ENCODE measurements around the gene DCUN1D1. TPM values are rescaled to one million over a fixed set of nuclear protein-coding genes. Genes with fewer than 3 reads are reported as not detected.

DCUN1D1 gene
- total and polyA plus RNA-seq, 10 donors, result 5.4 to 59.3 (median 29.5) TPM

DNA sequence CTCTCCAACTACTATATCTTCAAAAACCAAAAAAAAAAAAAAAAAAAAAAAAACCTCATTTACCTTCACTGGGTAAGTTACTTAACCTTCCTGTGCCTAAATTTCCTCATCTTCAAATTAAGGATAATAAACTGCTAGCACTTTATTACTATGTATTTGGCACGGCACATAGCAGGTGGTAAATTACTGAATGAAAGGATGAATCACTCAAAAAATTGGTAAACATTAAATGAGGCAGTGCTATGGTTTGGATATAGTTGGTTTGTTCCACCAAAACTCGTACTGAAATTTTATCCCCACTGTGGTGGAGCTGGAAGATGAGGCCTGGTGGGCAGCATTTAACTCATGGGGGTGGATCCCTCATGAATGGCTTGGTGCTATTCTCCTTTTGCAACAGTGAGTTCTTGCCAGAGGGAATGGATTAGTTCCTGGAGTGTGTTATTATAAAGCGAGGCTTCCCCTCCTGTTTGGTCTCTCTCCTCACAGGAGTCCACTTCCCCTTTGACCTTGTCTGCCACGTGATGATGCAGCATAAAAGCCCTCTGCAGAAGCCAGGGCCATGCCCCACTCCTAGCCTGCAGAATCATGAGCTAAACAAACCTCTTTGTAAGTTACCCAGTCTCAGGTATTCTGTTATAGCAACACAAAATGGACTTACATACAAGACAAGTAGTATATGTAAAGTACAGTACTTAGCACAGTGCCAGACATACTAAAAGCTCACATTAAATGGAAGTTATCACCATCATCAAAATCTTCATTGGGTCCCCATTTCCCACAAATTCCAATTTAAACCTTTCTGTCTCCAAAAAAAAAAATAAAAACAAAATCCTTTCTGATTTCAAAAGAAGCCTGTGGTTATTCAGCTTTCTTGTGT, 20.6 kb downstream of the DCUN1D1 start:
- intact Hi-C loops (cut with DNase I; ENCODE audit: low total_unique reads), result no loop called here
- Histone ChIP-seq H3K4me1 (peaks cover 0 to 24% (median 6%) of the 10 kb centered on the region in 6 donors), H3K27me3 (replicated peaks in 1 of 7) (no peaks in the 10 kb centered on the region), H3K9me3 (no peaks in the 10 kb centered on the region), H3K4me3 (no peak overlapping the region), H3K27ac (peak overlapping the region in 2 of 8 donors; percentile 18 to 22), H3K36me3 (peaks cover 0 to 75% (median 24%) of the 10 kb centered on the region in 6 donors)
- 39 to 63% (median 59%) methylated on average over 4 of the region's 4 CpGs for WGBS, 5 donors
- TF ChIP-seq, protein P1, sequence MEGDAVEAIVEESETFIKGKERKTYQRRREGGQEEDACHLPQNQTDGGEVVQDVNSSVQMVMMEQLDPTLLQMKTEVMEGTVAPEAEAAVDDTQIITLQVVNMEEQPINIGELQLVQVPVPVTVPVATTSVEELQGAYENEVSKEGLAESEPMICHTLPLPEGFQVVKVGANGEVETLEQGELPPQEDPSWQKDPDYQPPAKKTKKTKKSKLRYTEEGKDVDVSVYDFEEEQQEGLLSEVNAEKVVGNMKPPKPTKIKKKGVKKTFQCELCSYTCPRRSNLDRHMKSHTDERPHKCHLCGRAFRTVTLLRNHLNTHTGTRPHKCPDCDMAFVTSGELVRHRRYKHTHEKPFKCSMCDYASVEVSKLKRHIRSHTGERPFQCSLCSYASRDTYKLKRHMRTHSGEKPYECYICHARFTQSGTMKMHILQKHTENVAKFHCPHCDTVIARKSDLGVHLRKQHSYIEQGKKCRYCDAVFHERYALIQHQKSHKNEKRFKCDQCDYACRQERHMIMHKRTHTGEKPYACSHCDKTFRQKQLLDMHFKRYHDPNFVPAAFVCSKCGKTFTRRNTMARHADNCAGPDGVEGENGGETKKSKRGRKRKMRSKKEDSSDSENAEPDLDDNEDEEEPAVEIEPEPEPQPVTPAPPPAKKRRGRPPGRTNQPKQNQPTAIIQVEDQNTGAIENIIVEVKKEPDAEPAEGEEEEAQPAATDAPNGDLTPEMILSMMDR (IDR thresholded peaks at IDR 0.05 in 8 of 11, conservative IDR thresholded peaks at IDR 0.05 in 3 of 11), result no peak
- no peak for TF ChIP-seq POLR2A (IDR thresholded peaks at IDR 0.05)
- TF ChIP-seq POLR2AphosphoS5 (IDR thresholded peaks at IDR 0.05), result no peak
- no peak for DNase-seq

DNA sequence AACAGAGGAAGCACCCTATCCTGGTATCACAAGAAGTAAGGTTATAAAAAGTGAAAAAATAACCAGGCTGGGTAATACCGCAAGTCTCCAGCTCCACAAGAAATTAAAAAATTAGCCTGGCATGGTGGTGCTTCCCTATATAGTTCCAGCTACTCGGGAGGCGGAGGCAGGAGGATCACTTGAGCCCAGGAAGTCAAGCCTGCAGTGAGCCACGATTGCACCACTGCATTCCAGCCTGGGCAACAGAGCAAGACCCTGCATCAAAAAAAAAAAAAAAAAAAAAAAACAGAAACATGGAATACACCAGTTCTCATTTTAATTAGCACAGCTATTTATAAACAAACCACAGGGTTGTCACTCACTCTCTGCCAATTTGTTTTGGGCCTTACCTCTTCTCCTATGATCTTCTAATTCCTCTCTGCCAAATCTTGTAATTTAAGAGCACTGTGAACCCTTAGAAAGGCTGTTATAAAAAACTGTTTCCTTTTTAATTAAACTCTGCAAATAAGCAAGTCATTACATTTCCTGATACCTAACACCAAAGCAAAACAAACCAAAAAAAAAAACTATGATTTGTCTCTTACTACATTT, 22.6 kb downstream of the DCUN1D1 start:
- TF ChIP-seq POLR2A (IDR thresholded peaks at IDR 0.05) (no peak), POLR2AphosphoS5 (IDR thresholded peaks at IDR 0.05) (no peak)
- TF ChIP-seq, protein P1 (IDR thresholded peaks at IDR 0.05 in 8 of 11, conservative IDR thresholded peaks at IDR 0.05 in 3 of 11), result no peak
- no peaks in the 10 kb centered on the region for H3K27me3 ChIP-seq (replicated peaks in 1 of 7)
- H3K4me1 ChIP-seq, result peaks cover 0 to 23% (median 6%) of the 10 kb centered on the region in 6 donors
- 87 to 95% (median 90%) methylated on average over 4 of the region's 4 CpGs for WGBS, 5 donors
- no peak overlapping the region for H3K4me3 ChIP-seq
- no peak overlapping the region for H3K27ac ChIP-seq
- no peaks in the 10 kb centered on the region for H3K9me3 ChIP-seq
- peaks cover 0 to 77% (median 26%) of the 10 kb centered on the region in 6 donors for H3K36me3 ChIP-seq
- no peak for DNase-seq
- intact Hi-C loops (cut with DNase I; ENCODE audit: low total_unique reads), result no loop called here

DNA sequence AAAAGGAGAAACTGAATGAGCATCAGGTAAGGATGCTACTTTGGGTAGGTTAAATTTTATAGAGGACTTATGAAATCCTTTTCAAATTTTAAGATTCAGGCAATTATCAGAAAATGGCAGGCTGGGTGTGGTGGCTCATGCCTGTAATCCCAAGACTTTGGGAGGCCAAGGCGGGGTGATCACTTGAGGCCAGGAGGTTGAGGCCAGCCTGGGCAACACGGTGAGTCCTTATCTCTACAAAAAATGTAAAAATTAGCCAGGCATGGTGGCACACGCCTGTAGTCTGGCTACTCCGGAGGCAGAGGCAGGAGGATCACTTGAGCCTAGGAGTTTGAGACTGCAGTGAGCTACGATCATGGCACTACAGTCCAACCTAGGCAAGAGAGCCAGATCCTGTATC, 23.1 kb downstream of the DCUN1D1 start:
- TF ChIP-seq POLR2AphosphoS5 (IDR thresholded peaks at IDR 0.05) (no peak), POLR2A (IDR thresholded peaks at IDR 0.05) (no peak)
- TF ChIP-seq, protein P1 (IDR thresholded peaks at IDR 0.05 in 8 of 11, conservative IDR thresholded peaks at IDR 0.05 in 3 of 11), result no peak
- intact Hi-C loops (cut with DNase I; ENCODE audit: low total_unique reads), result no loop called here
- H3K9me3 ChIP-seq, result no peaks in the 10 kb centered on the region
- peaks cover 0 to 77% (median 28%) of the 10 kb centered on the region in 6 donors for H3K36me3 ChIP-seq
- H3K27ac ChIP-seq, result no peak overlapping the region
- 93 to 96% (median 95%) methylated on average over 5 of the region's 5 CpGs for WGBS, 5 donors
- H3K27me3 ChIP-seq (replicated peaks in 1 of 7), result no peaks in the 10 kb centered on the region
- DNase-seq, result no peak
- H3K4me3 ChIP-seq, result no peak overlapping the region
- peaks cover 0 to 23% (median 6%) of the 10 kb centered on the region in 6 donors for H3K4me1 ChIP-seq
